GM12878 (cell line): Measurements from ENCODE around the gene ANKRD44.

Source experiments
- CEBPZ ChIP-seq: fragments of 150-350 bp; IDR thresholded peaks from 2 replicates; pipeline ENCODE4 v1.6.1; 2016; ENCODE audit warnings: low read depth, low read length
- CTCF ChIP-seq, 3 experiments: IDR thresholded peaks in 2 of 3; conservative IDR thresholded peaks in 1 of 3; 2 replicates each; pipeline ENCODE4 v1.5.1; 2011; ENCODE audit warnings: low read depth in 3 of 3, low read length in 3 of 3, mild to moderate bottlenecking in 3 of 3, control low read depth in 2 of 3, moderate library complexity in 2 of 3, inconsistent platforms in 1 of 3, mixed read lengths in 1 of 3; ENCODE audit not compliant: control insufficient read depth in 2 of 3, insufficient read depth in 1 of 3; ENCODE audit errors: extremely low read depth in 1 of 3
- EZH2 ChIP-seq: IDR thresholded peaks from 2 replicates; pipeline ENCODE4 v1.6.1; 2012; ENCODE audit warnings: low read depth, mild to moderate bottlenecking, control low read depth, inconsistent platforms, low read length, borderline replicate concordance; ENCODE audit not compliant: control insufficient read depth
- MAX ChIP-seq: IDR thresholded peaks from 2 replicates; pipeline ENCODE4 v1.6.1; 2012; ENCODE audit warnings: low read depth, low read length, improper control_type of control experiment
- TAF1 ChIP-seq: IDR thresholded peaks from 2 replicates; pipeline ENCODE4 v1.6.1; 2011; ENCODE audit warnings: mild to moderate bottlenecking, low read depth, low read length, borderline replicate concordance
- ZNF274 ChIP-seq: IDR thresholded peaks from one replicate; pipeline ENCODE4 v1.8.0; 2011; ENCODE audit not compliant: insufficient read length, insufficient read depth

GRCh38 chr2:197181491-197181890 lies 129.1 kb downstream of the ANKRD44 start:
- TF ChIP-seq TAF1 (no peak), CEBPZ (no peak), EZH2 (no peak), ZNF274 (no peak), MAX (no peak), CTCF (IDR thresholded peaks at IDR 0.05 in 2 of 3, conservative IDR thresholded peaks at IDR 0.05 in 1 of 3; ENCODE audit: control insufficient read depth in 2 of 3, extremely low read depth in 1 of 3, insufficient read depth in 1 of 3, low read depth in 3 of 3, low read length in 3 of 3) (no peak)
